H1 (cell line): Measurements from ENCODE around the gene CCP110. TPM values are rescaled to one million over a fixed set of nuclear protein-coding genes. Genes with fewer than 3 reads are reported as not detected.

Source experiments
- CTCF ChIA-PET: fragments of 300-600 bp; sonication (Branson Sonifier 250); formaldehyde crosslinking; loops from one replicate; lab custom pipeline; 2021; ENCODE audit not compliant: partially characterized antibody; lab: Charles Lee
- POLR2A ChIA-PET: fragments of 300-600 bp; sonication (Branson Sonifier 250); formaldehyde crosslinking; loops from one replicate; lab custom pipeline; 2021; ENCODE audit warnings: inconsistent platforms; ENCODE audit not compliant: partially characterized antibody; lab: Charles Lee
- DNase-seq, 2 experiments: peaks; one replicate each; pipeline versions ENCODE4 v3.0.0 to v3.0.0-alpha.2; 2010 to 2022; ENCODE audit warnings: low spot score in 2 of 2, low read depth in 1 of 2, mixed read lengths in 1 of 2
- FAIRE-seq: peaks from 2 replicates; lab custom pipeline; 2011; peaks lifted over from hg19 to GRCh38; lab: Jason Lieb, UNC
- H2AFZ ChIP-seq: 2 replicates; pipeline ENCODE4 v1.8.1; 2012; ENCODE audit warnings: low read length, inconsistent platforms
- H2AK5ac ChIP-seq: 2 replicates; pipeline ENCODE4 v1.6.1; 2013; ENCODE audit warnings: low read depth, low read length
- H2BK120ac ChIP-seq: replicated peaks from 2 replicates; pipeline ENCODE3; 2013; ENCODE audit warnings: low read depth, low read length, inconsistent platforms
- H2BK12ac ChIP-seq: 2 replicates; pipeline ENCODE4 v1.6.1; 2013; ENCODE audit warnings: low read depth, low read length
- H2BK15ac ChIP-seq: 2 replicates; pipeline ENCODE4 v1.6.1; 2013; ENCODE audit warnings: low read length
- H2BK20ac ChIP-seq: 2 replicates; pipeline ENCODE4 v1.6.1; 2013; ENCODE audit warnings: low read length
- H2BK5ac ChIP-seq: 2 replicates; pipeline ENCODE4 v1.6.1; 2013; ENCODE audit warnings: low read depth, low read length
- H3K14ac ChIP-seq: 2 replicates; pipeline ENCODE4 v1.6.1; 2013; ENCODE audit warnings: inconsistent platforms; ENCODE audit not compliant: insufficient read length
- H3K18ac ChIP-seq: 2 replicates; pipeline ENCODE4 v1.6.1; 2013; ENCODE audit warnings: low read length; ENCODE audit errors: extremely low read depth
- H3K23ac ChIP-seq: 2 replicates; pipeline ENCODE4 v1.6.1; 2013; ENCODE audit warnings: inconsistent platforms; ENCODE audit not compliant: insufficient read length
- H3K23me2 ChIP-seq: 2 replicates; pipeline ENCODE4 v1.6.1; 2013; ENCODE audit warnings: low read depth, low read length
- H3K27ac ChIP-seq: 2 replicates; pipeline ENCODE4 v1.6.1; 2011; ENCODE audit warnings: low read depth, low read length, inconsistent platforms
- H3K27me3 ChIP-seq, 4 experiments: replicated peaks in 1 of 4; 1 replicate in 1 of 4; 2 replicates in 3 of 4; pipeline versions ENCODE4 v1.6.1 to v1.8.1; 2011 to 2013; ENCODE audit warnings: low read length in 3 of 4, mild to moderate bottlenecking in 3 of 4, inconsistent platforms in 2 of 4, mixed read lengths in 2 of 4, moderate library complexity in 1 of 4; ENCODE audit not compliant: control insufficient read depth in 3 of 4, insufficient read depth in 3 of 4; ENCODE audit errors: extremely low read depth in 1 of 4
- H3K36me3 ChIP-seq, 4 experiments: 2 replicates each; pipeline versions ENCODE4 v1.6.1 to v1.8.1; 2011 to 2013; ENCODE audit warnings: mild to moderate bottlenecking in 4 of 4, low read length in 3 of 4, moderate library complexity in 2 of 4, control low read depth in 1 of 4, inconsistent platforms in 1 of 4; ENCODE audit not compliant: insufficient read depth in 4 of 4, control insufficient read depth in 2 of 4
- H3K4ac ChIP-seq: replicated peaks from 2 replicates; pipeline ENCODE3; 2013; ENCODE audit warnings: low read length, low read depth, mixed read lengths, inconsistent platforms; ENCODE audit not compliant: insufficient read length
- H3K4me1 ChIP-seq, 4 experiments: replicated peaks in 1 of 4; 1 replicate in 1 of 4; 2 replicates in 3 of 4; pipeline versions ENCODE4 v1.6.1 to v1.8.1; 2011 to 2013; ENCODE audit warnings: low read length in 3 of 4, inconsistent platforms in 2 of 4, mixed read lengths in 1 of 4; ENCODE audit not compliant: insufficient read depth in 4 of 4, control insufficient read depth in 3 of 4
- H3K4me2 ChIP-seq, 2 experiments: 2 replicates each; pipeline versions ENCODE4 v1.6.1 to v1.8.1; 2011 to 2013; ENCODE audit warnings: low read depth in 2 of 2, low read length in 2 of 2, control low read depth in 1 of 2, inconsistent platforms in 1 of 2, mild to moderate bottlenecking in 1 of 2; ENCODE audit not compliant: insufficient read depth in 1 of 2
- H3K4me3 ChIP-seq, 4 experiments: fragments of 200-600, 300-600 bp in 1 of 4; sonication (generic), shearing (Covaris generic), sonication (Bioruptor Twin) in 1 of 4; 2 replicates each; pipeline versions ENCODE4 v1.5.1 to v1.8.1; 2011 to 2016; ENCODE audit warnings: low read length in 4 of 4, low read depth in 3 of 4, control low read depth in 2 of 4, inconsistent platforms in 2 of 4, mild to moderate bottlenecking in 2 of 4, mixed read lengths in 1 of 4, moderate library complexity in 1 of 4; ENCODE audit not compliant: insufficient read depth in 2 of 4; ENCODE audit errors: extremely low read depth in 1 of 4
- H3K56ac ChIP-seq: replicated peaks from 2 replicates; pipeline ENCODE3; 2013; ENCODE audit warnings: low read depth, mild to moderate bottlenecking, mixed read lengths, low read length, inconsistent platforms; ENCODE audit not compliant: insufficient read length
- H3K79me1 ChIP-seq: 2 replicates; pipeline ENCODE4 v1.6.1; 2013; ENCODE audit warnings: low read depth, low read length, control low read depth
- H3K79me2 ChIP-seq, 2 experiments: 2 replicates each; pipeline versions ENCODE4 v1.6.1 to v1.8.1; 2012 to 2013; ENCODE audit warnings: low read length in 2 of 2, mild to moderate bottlenecking in 2 of 2, inconsistent platforms in 1 of 2; ENCODE audit not compliant: insufficient read depth in 2 of 2, control insufficient read depth in 1 of 2
- H3K9ac ChIP-seq, 4 experiments: replicated peaks in 1 of 4; 1 replicate in 1 of 4; 2 replicates in 3 of 4; pipeline versions ENCODE4 v1.6.1 to v1.8.1; 2011 to 2013; ENCODE audit warnings: low read depth in 3 of 4, low read length in 3 of 4, control low read depth in 2 of 4, mild to moderate bottlenecking in 2 of 4, moderate library complexity in 2 of 4, inconsistent platforms in 1 of 4; ENCODE audit errors: extremely low read depth in 1 of 4
- H3K9me3 ChIP-seq, 2 experiments: 2 replicates each; pipeline versions ENCODE4 v1.6.1 to v1.8.1; 2012 to 2013; ENCODE audit warnings: mild to moderate bottlenecking in 2 of 2, moderate library complexity in 2 of 2, control low read depth in 1 of 2, inconsistent platforms in 1 of 2, low read depth in 1 of 2, low read length in 1 of 2, mixed read lengths in 1 of 2; ENCODE audit not compliant: insufficient read depth in 2 of 2
- H4K20me1 ChIP-seq, 2 experiments: replicated peaks in 1 of 2; 2 replicates each; pipeline versions ENCODE3 to v1.8.1; 2011 to 2013; ENCODE audit warnings: inconsistent platforms in 2 of 2, low read length in 2 of 2, mild to moderate bottlenecking in 1 of 2; ENCODE audit not compliant: insufficient read depth in 2 of 2, control insufficient read depth in 1 of 2
- H4K5ac ChIP-seq: 2 replicates; pipeline ENCODE4 v1.6.1; 2013; ENCODE audit warnings: low read length, low read depth, mixed read lengths, inconsistent platforms; ENCODE audit not compliant: insufficient read length
- H4K8ac ChIP-seq: 2 replicates; pipeline ENCODE4 v1.8.0; 2013; ENCODE audit warnings: mild to moderate bottlenecking, moderate library complexity, low read length, inconsistent platforms; ENCODE audit not compliant: insufficient read depth; ENCODE audit errors: extremely low read depth
- H4K91ac ChIP-seq: replicated peaks from 2 replicates; pipeline ENCODE3; 2013; ENCODE audit warnings: low read length, mixed read lengths, inconsistent platforms; ENCODE audit not compliant: insufficient read length
- BCL11A ChIP-seq, 2 experiments: IDR thresholded peaks; one replicate each; pipeline ENCODE4 v1.6.1; 2011; ENCODE audit warnings: low read depth in 2 of 2, low read length in 2 of 2, mild to moderate bottlenecking in 2 of 2
- CEBPB ChIP-seq: IDR thresholded peaks from 2 replicates; pipeline ENCODE4 v1.6.1; 2012; ENCODE audit warnings: low read depth, low read length
- CREB1 ChIP-seq: IDR thresholded peaks from 2 replicates; pipeline ENCODE4 v1.6.1; 2012; ENCODE audit warnings: inconsistent platforms
- FOSL1 ChIP-seq: IDR thresholded peaks from 2 replicates; pipeline ENCODE4 v1.6.1; 2011; ENCODE audit warnings: mild to moderate bottlenecking, low read depth, low read length, moderate library complexity; ENCODE audit not compliant: insufficient read depth
- KDM1A ChIP-seq: fragments of 200-600, 300-600 bp; sonication (generic); IDR thresholded peaks from 2 replicates; pipeline ENCODE4 v1.7.1; 2016; ENCODE audit warnings: mild to moderate bottlenecking, low read length, borderline replicate concordance
- NANOG ChIP-seq: IDR thresholded peaks from 2 replicates; pipeline ENCODE4 v1.6.1; 2011; ENCODE audit warnings: low read length, low read depth, mild to moderate bottlenecking, inconsistent platforms; ENCODE audit not compliant: insufficient read depth, poor library complexity, severe bottlenecking
- POLR2A ChIP-seq, 2 experiments: IDR thresholded peaks; 1 replicate in 1 of 2; 2 replicates in 1 of 2; pipeline ENCODE4 v1.6.1; 2011; ENCODE audit warnings: low read depth in 2 of 2, low read length in 2 of 2, mild to moderate bottlenecking in 2 of 2; ENCODE audit errors: control extremely low read depth in 1 of 2
- RBBP5 ChIP-seq: IDR thresholded peaks from 2 replicates; pipeline ENCODE4 v1.7.1; 2012; ENCODE audit warnings: low read depth, mild to moderate bottlenecking, inconsistent platforms, low read length, moderate library complexity, borderline replicate concordance
- RXRA ChIP-seq: IDR thresholded peaks from 2 replicates; pipeline ENCODE4 v1.6.1; 2011; ENCODE audit warnings: low read depth, mild to moderate bottlenecking, low read length, moderate library complexity; ENCODE audit not compliant: insufficient read depth
- SIRT6 ChIP-seq: IDR thresholded peaks from one replicate; pipeline ENCODE4 v1.7.1; 2012; ENCODE audit warnings: low read length, inconsistent platforms
- SP2 ChIP-seq: IDR thresholded peaks from 2 replicates; pipeline ENCODE4 v1.6.1; 2012; ENCODE audit warnings: mild to moderate bottlenecking, low read length, inconsistent platforms
- SUZ12 ChIP-seq: fragments of 200-600 bp; sonication (generic); IDR thresholded peaks from 2 replicates; pipeline ENCODE4 v1.6.1; 2012; ENCODE audit warnings: mild to moderate bottlenecking, inconsistent platforms, low read length, moderate library complexity, mixed read lengths
- WGBS, 2 experiments: shearing (Covaris generic) in 1 of 2; methylation state at CpG; one replicate each; pipeline versions ENCODE4 v1.1.6 to v1.1.7; 2013 to 2015; ENCODE audit warnings: low lambda C conversion rate in 2 of 2, mixed read lengths in 2 of 2, inconsistent platforms in 1 of 2, low coverage in 1 of 2, missing lambda C conversion rate in 1 of 2; ENCODE audit not compliant: insufficient replicate concordance in 2 of 2, insufficient coverage in 1 of 2, insufficient read length in 1 of 2; ENCODE audit errors: extremely low coverage in 1 of 2, missing lambda C conversion rate in 1 of 2; 5-methylcytosine and 5-hydroxymethylcytosine counted together
- polyA plus RNA-seq, 7 experiments: library from polyadenylated mRNA; depleted of rRNA in 3 of 7; stranded (reverse) in 5 of 7; unstranded in 2 of 7; fragments of >200 nt in 5 of 7; fragments of 200-250 nt in 2 of 7; gene quantifications; 1 replicate in 5 of 7; 2 replicates in 1 of 7; 4 replicates in 1 of 7; pipeline versions ENCODE4 v1.2.1 to v1.2.3, GENCODE V29; 2011 to 2013; ENCODE audit warnings: missing spikeins in 2 of 7, mixed read lengths in 2 of 7
- total RNA-seq: library from RNA; stranded (reverse); fragmentation: NEBNext Ultra II Directional; extraction: Animal tissue kit (Norgen Biotek cat#: 25700); gene quantifications from 2 replicates; pipeline ENCODE4 v1.2.1, GENCODE V29; 2021
- TF ChIP-seq, protein P1 (sequence below): IDR thresholded peaks from 2 replicates; pipeline ENCODE4 v1.6.1; 2011; ENCODE audit warnings: low read length, improper control_type of control experiment

CCP110 gene
- total and polyA plus RNA-seq, 2 of the 8 experiments (the other 6 are each of a cell fraction or from before 2014, with no cell fraction given): 3.2 to 19.8 TPM

DNA sequence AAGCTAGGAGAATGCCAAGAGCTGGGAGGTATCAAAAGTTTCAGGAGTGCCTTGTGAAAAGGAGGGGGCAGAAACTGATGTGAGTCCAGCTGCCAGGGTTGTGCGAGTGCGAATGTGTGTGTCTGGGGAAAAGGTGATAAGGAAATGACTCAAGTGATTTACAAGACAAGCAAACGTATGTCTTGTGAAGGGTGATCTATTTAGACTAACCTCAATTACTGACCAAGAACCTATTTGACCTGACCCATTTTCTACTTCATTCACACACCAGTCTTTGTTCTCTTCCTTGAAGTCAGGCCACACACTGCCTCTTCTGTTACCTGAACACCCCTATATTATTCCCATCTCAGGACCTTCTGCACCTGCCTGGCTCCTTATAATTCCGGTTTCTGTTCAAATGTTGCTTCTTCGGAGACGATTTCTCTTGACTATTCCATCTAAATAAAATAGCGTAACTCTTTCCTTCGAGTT lies 2.8 kb upstream of the CCP110 start:
- Histone ChIP-seq H3K9ac (peak overlapping the region in 3 of 4 experiments; percentile 81 to 86 (median 82); a peak in 4 of 7 replicates), H3K4me2 (peak overlapping the region; percentile 81 to 97), H3K56ac (no peak overlapping the region), H2BK5ac (no peak overlapping the region; the same call in 1 of the 2 replicates), H3K4me3 (peak overlapping the region; percentile 85 to 92 (median 88)), H3K79me2 (peaks cover 3 to 57% of the 10 kb centered on the region in 2 experiments; a peak in 3 of 4 replicates), H2BK12ac (no peak overlapping the region), H3K23me2 (peaks cover 8% of the 10 kb centered on the region), H4K91ac (no peak overlapping the region), H2BK15ac (no peak overlapping the region), H3K36me3 (peaks cover 0 to 18% (median 8%) of the 10 kb centered on the region in 4 experiments; a peak in 5 of 8 replicates), H2AK5ac (no peak overlapping the region; the same call in 1 of the 2 replicates), H3K79me1 (peaks cover 5% of the 10 kb centered on the region; the same call in 1 of the 2 replicates), H2AFZ (no peak overlapping the region), H3K27ac (no peak overlapping the region), H3K18ac (no peak overlapping the region), H2BK120ac (no peak overlapping the region), H2BK20ac (no peak overlapping the region), H4K5ac (no peak overlapping the region), H3K4me1 (peaks cover 5 to 17% (median 11%) of the 10 kb centered on the region in 4 experiments; a peak in 6 of 7 replicates), H4K20me1 (peaks cover 2 to 4% of the 10 kb centered on the region in 2 experiments), H4K8ac (no peak overlapping the region), H3K4ac (no peak overlapping the region), H3K9me3 (no peaks in the 10 kb centered on the region), H3K23ac (no peak overlapping the region), H3K14ac (no peak overlapping the region), H3K27me3 (no peaks in the 10 kb centered on the region)
- DNase-seq (no peak), FAIRE-seq (no peak)
- POLR2A ChIA-PET: interaction anchor here (0.6 to 2.2 kb wide), 6 partner anchors 8 to 198 kb away, joined by 3 to 13 read pairs (median 4); partner anchors contain the start of genes IQCK and VPS35L
- 39% methylated on average over 8 of the region's 8 CpGs; no CpG with 5 or more reads in 1 of the 2 experiments for WGBS, 2 experiments
- TF ChIP-seq FOSL1 (no peak), SP2 (no peak), SUZ12 (no peak), SIRT6 (no peak), BCL11A (IDR thresholded peaks at IDR 0.05; ENCODE audit: low read depth in 2 of 2, low read length in 2 of 2) (no peak), RXRA (no peak), NANOG (no peak), POLR2A (IDR thresholded peaks at IDR 0.05; ENCODE audit: control extremely low read depth in 1 of 2, low read depth in 2 of 2, low read length in 2 of 2) (no peak), CEBPB (no peak), CREB1 (no peak), RBBP5 (no peak), KDM1A (no peak)
- TF ChIP-seq, protein P1, sequence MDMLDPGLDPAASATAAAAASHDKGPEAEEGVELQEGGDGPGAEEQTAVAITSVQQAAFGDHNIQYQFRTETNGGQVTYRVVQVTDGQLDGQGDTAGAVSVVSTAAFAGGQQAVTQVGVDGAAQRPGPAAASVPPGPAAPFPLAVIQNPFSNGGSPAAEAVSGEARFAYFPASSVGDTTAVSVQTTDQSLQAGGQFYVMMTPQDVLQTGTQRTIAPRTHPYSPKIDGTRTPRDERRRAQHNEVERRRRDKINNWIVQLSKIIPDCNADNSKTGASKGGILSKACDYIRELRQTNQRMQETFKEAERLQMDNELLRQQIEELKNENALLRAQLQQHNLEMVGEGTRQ: no peak
- CTCF ChIA-PET: interaction anchor here (1.0 to 1.1 kb wide), 2 partner anchors 13 to 304 kb away, joined by 3 to 5 read pairs; no protein-coding TSS in a partner anchor
